ENCODE results near the gene CASTOR2.
"Not testable (repeated sequence)": the region's sequence is repeated elsewhere in the genome, so short reads cannot be mapped to it uniquely, and the experiment has no call there.

Gene CASTOR2

GRCh38 chr7:75064291-75064690, 99.8 kb downstream of the CASTOR2 start:
- in situ Hi-C loops (cut with MboI; ENCODE audit: low pct_unique_long_range_greater_than_20kb, low sequenced_read_pairs, unreplicated experiment): loop anchor here (25.0 kb wide), 1 partner anchor 473 kb away; no protein-coding TSS in a partner anchor

DNA sequence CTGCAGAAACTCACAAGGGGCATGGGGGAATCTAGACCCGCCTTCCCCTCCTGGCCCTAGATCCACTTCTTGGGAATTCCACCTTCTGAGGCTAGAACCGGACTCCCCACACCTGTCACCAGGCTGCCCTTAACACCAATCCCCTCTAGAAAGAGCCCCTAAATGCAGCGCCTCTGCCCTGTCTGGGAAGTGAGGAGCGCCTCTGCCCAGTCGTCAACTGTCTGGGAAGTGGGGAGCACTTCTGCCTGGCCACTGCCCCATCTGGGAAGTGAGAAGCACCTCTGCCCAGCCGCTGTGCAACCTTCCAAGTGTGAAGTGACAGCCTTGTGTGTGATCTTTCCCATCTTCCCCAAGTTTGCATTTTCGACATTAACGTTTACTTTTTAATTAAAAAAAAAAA, 100.3 kb downstream of the CASTOR2 start:
- no peak for DNase-seq (ENCODE audit: low spot score)
- no peak for TF ChIP-seq CTCF (IDR thresholded peaks at IDR 0.05; ENCODE audit: extremely low read depth, insufficient read depth, missing control alignments)
- in situ Hi-C loops (cut with MboI; ENCODE audit: low pct_unique_long_range_greater_than_20kb, low sequenced_read_pairs, unreplicated experiment): loop anchor here (25.0 kb wide), 1 partner anchor 472 kb away; no protein-coding TSS in a partner anchor

More at GRCh38 chr7:75064291-75064690, 99.8 kb downstream of the CASTOR2 start:
- DNase-seq (ENCODE audit: low spot score): no peak
- no peak for TF ChIP-seq CTCF (IDR thresholded peaks at IDR 0.05; ENCODE audit: extremely low read depth, insufficient read depth, missing control alignments)

- in situ Hi-C loops (cut with MboI; ENCODE audit: low pct_unique_long_range_greater_than_20kb, low sequenced_read_pairs, unreplicated experiment): loop anchor here (25.0 kb wide), 1 partner anchor 471 kb away; no protein-coding TSS in a partner anchor
- DNase-seq (ENCODE audit: low spot score): no peak
- TF ChIP-seq CTCF (IDR thresholded peaks at IDR 0.05; ENCODE audit: extremely low read depth, insufficient read depth, missing control alignments): no peak
Measured at GRCh38 chr7:75066521-75066920, 102.0 kb downstream of the CASTOR2 start.

- TF ChIP-seq CTCF (IDR thresholded peaks at IDR 0.05; ENCODE audit: extremely low read depth, insufficient read depth, missing control alignments): no peak
- DNase-seq (ENCODE audit: low spot score): no peak
- in situ Hi-C loops (cut with MboI; ENCODE audit: low pct_unique_long_range_greater_than_20kb, low sequenced_read_pairs, unreplicated experiment): loop anchor here (25.0 kb wide), 1 partner anchor 464 kb away; no protein-coding TSS in a partner anchor
Measured at GRCh38 chr7:75072981-75073283, 108.4 kb downstream of the CASTOR2 start.

DNA sequence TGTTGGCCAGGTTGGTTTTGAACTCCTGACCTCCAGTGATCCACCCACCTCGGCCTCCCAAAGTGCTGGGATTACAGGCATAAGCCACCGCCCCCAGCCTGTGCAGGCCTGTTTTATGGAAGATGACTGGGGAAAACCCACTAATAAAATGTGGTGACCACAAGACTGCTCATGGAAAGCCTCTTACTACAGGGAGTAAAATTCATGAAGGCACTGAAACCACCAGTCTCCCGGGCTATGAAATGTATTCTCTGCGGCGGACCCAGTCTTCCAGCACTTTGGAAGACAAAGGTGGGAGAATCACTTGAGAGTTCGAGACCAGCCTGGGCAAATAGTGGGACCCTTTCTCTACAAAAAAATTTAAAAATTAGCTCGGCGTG, 109.7 kb downstream of the CASTOR2 start:
- in situ Hi-C loops (cut with MboI; ENCODE audit: low pct_unique_long_range_greater_than_20kb, low sequenced_read_pairs, unreplicated experiment): loop anchor here (25.0 kb wide), 1 partner anchor 463 kb away; no protein-coding TSS in a partner anchor
- DNase-seq (ENCODE audit: low spot score): not testable (repeated sequence)

Data from GM13977 (cell line).